Measurements from ENCODE around the gene GLIS1.

DNA sequence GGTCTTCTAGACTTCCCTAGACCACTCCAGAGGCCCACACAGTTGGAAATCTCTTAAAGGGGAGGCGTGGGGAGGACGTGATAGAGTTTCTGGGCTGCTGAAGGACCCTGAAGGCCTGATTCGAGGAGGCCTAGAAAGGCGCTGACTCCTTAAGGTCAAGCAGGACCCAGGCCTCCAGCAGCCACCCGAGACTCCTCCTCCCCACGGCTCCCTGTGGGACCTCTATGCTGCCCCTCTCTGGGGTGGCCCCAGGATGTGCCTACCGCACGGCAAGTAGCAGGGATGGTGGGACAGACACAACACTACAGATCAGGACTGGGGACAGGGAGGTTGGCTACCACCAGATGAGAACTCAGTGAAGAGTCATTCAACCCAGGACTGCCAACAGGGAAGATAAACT lies 77.5 kb downstream of the GLIS1 start:
- TF ChIP-seq POLR2A (IDR thresholded peaks at IDR 0.05): no peak
- TF ChIP-seq, protein P1, sequence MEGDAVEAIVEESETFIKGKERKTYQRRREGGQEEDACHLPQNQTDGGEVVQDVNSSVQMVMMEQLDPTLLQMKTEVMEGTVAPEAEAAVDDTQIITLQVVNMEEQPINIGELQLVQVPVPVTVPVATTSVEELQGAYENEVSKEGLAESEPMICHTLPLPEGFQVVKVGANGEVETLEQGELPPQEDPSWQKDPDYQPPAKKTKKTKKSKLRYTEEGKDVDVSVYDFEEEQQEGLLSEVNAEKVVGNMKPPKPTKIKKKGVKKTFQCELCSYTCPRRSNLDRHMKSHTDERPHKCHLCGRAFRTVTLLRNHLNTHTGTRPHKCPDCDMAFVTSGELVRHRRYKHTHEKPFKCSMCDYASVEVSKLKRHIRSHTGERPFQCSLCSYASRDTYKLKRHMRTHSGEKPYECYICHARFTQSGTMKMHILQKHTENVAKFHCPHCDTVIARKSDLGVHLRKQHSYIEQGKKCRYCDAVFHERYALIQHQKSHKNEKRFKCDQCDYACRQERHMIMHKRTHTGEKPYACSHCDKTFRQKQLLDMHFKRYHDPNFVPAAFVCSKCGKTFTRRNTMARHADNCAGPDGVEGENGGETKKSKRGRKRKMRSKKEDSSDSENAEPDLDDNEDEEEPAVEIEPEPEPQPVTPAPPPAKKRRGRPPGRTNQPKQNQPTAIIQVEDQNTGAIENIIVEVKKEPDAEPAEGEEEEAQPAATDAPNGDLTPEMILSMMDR (IDR thresholded peaks at IDR 0.05): no peak
- TF ChIP-seq POLR2AphosphoS5 (IDR thresholded peaks at IDR 0.05): no peak
- TF ChIP-seq EP300 (IDR thresholded peaks at IDR 0.05): no peak
